ENCODE results near the gene MCC. TPM values are rescaled to one million over a fixed set of nuclear protein-coding genes. Genes with fewer than 3 reads are reported as not detected.

Gene MCC
- total and polyA plus RNA-seq, 2 of the 4 experiments (the other 2 are of a cell fraction): 5.0 to 20.6 TPM

DNA sequence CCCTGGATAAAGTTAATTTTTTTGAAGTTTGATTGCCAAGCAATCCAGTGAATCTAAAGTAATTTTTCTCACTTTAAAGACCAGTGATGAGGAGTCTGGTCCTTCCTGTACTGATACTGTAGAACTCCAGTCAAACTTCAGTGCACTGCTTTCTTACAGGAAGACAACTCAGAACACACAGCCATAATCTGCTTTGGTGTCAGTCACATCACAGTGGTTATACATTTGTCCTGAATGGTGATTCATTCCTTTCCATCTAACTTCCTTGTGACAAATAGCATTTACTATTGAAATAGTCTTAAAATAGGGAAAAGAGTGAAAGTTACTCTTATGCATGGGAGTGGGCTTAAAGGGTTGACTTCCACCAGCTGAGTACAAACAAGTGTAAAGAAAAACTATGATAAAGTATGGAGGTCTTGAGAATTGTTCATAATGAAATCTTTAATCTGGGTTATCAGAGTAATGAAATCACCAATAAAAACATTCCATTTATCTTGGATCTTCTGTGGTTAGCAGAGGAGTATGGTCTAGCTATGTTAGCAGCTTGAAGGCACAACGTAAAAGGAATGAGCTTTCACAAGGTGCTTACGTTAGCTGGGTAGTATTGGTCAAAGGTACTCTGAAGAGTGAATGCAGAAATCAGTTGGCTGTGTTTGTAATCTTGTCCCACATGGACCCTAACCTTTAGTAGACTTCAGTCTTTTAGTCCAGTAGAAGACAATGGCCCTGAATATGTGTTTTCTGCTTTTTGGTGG, 470.2 kb downstream of the MCC start:
- CTCF ChIA-PET: no interaction called here
- no peak overlapping the region for H2BK15ac ChIP-seq (ENCODE audit: low read depth, low read length)
- no peak overlapping the region for H2AK5ac ChIP-seq (ENCODE audit: low read depth, low read length)
- peaks cover 6% of the 10 kb centered on the region for H3K9me1 ChIP-seq (ENCODE audit: insufficient read depth, low read length)
- no peak overlapping the region for H3K9ac ChIP-seq (ENCODE audit: low read depth, low read length)
- no peak overlapping the region for H4K5ac ChIP-seq (ENCODE audit: low read depth, low read length)
- POLR2A ChIA-PET (ENCODE audit: unreplicated experiment): no interaction called here
- H3K36me3 ChIP-seq (ENCODE audit: control insufficient read depth, insufficient read depth, low read length): peaks cover 11% of the 10 kb centered on the region
- no peak for ATAC-seq (ENCODE audit: low read depth)
- DNase-seq: no peak
- H4K91ac ChIP-seq (ENCODE audit: insufficient read depth, low read depth, low read length): no peak overlapping the region
- no peak overlapping the region for H3K27ac ChIP-seq (ENCODE audit: insufficient read depth, low read length)
- in situ Hi-C loops (cut with MboI; ENCODE audit: low sequenced_read_pairs): no loop called here
- WGBS, 2 experiments (ENCODE audit: extremely low coverage in 2 of 2, insufficient read length in 1 of 2): no CpG with 5 or more reads among the region's 2 CpGs
- H4K8ac ChIP-seq (ENCODE audit: low read depth in 2 of 2, low read length in 2 of 2): no peak overlapping the region
- H3K79me1 ChIP-seq (ENCODE audit: low read depth in 1 of 2, low read length in 2 of 2): peaks cover 12 to 34% of the 10 kb centered on the region in 2 experiments; a peak in 3 of 4 replicates
- no peak overlapping the region; the same call in 1 of the 2 replicates for H3K18ac ChIP-seq (ENCODE audit: low read depth, low read length)
- no peaks in the 10 kb centered on the region for H4K20me1 ChIP-seq (ENCODE audit: insufficient read depth, low read length)
- no peaks in the 10 kb centered on the region for H3K27me3 ChIP-seq (ENCODE audit: control insufficient read depth, insufficient read depth, low read length)
- no peak overlapping the region for H3K23ac ChIP-seq (ENCODE audit: low read depth, low read length)
- no TSS peak for BruUV-seq (replicated peaks)
- intact Hi-C loops (cut with micrococcal nuclease): no loop called here
- no peak overlapping the region for H2BK5ac ChIP-seq (ENCODE audit: low read depth, low read length, poor library complexity, severe bottlenecking)
- H3K56ac ChIP-seq (ENCODE audit: extremely low read depth, insufficient read depth, low read length): no peak overlapping the region
- H2BK20ac ChIP-seq (ENCODE audit: low read depth, low read length): peak overlapping the region; percentile 31
- H3K4me1 ChIP-seq (ENCODE audit: control insufficient read depth, insufficient read depth, low read length): peaks cover 7% of the 10 kb centered on the region
- dilution Hi-C loops (cut with HindIII; ENCODE audit: low sequenced_read_pairs, unreplicated experiment): no loop called here
- no peak overlapping the region for H3K4me2 ChIP-seq (ENCODE audit: low read depth, low read length)
- no peak overlapping the region for H3K4me3 ChIP-seq (ENCODE audit: insufficient read depth, low read depth, low read length)
- no peak for TF ChIP-seq MXI1 (IDR thresholded peaks at IDR 0.05; ENCODE audit: borderline replicate concordance, low read depth, low read length)
- no peak for TF ChIP-seq POLR2A (IDR thresholded peaks at IDR 0.05; ENCODE audit: low read depth, low read length)
- TF ChIP-seq BHLHE40 (IDR thresholded peaks at IDR 0.05; ENCODE audit: low read depth, low read length): no peak
- TF ChIP-seq NFE2L2 (IDR thresholded peaks at IDR 0.05; ENCODE audit: low read depth, low read length): no peak
- TF ChIP-seq RCOR1 (IDR thresholded peaks at IDR 0.05; ENCODE audit: insufficient replicate concordance, low read length): no peak
- TF ChIP-seq ELK1 (IDR thresholded peaks at IDR 0.05; ENCODE audit: borderline replicate concordance, low read depth, low read length): no peak
- no peak for TF ChIP-seq FOS (IDR thresholded peaks at IDR 0.05; ENCODE audit: low read depth, low read length)
- no peak for TF ChIP-seq MAFK (IDR thresholded peaks at IDR 0.05; ENCODE audit: low read depth, low read length)
- TF ChIP-seq, protein P1, sequence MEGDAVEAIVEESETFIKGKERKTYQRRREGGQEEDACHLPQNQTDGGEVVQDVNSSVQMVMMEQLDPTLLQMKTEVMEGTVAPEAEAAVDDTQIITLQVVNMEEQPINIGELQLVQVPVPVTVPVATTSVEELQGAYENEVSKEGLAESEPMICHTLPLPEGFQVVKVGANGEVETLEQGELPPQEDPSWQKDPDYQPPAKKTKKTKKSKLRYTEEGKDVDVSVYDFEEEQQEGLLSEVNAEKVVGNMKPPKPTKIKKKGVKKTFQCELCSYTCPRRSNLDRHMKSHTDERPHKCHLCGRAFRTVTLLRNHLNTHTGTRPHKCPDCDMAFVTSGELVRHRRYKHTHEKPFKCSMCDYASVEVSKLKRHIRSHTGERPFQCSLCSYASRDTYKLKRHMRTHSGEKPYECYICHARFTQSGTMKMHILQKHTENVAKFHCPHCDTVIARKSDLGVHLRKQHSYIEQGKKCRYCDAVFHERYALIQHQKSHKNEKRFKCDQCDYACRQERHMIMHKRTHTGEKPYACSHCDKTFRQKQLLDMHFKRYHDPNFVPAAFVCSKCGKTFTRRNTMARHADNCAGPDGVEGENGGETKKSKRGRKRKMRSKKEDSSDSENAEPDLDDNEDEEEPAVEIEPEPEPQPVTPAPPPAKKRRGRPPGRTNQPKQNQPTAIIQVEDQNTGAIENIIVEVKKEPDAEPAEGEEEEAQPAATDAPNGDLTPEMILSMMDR (conservative IDR thresholded peaks at IDR 0.05; ENCODE audit: low read depth, low read length): no peak
- TF ChIP-seq RAD21 (IDR thresholded peaks at IDR 0.05; ENCODE audit: low read length): no peak
- TF ChIP-seq, protein P2, sequence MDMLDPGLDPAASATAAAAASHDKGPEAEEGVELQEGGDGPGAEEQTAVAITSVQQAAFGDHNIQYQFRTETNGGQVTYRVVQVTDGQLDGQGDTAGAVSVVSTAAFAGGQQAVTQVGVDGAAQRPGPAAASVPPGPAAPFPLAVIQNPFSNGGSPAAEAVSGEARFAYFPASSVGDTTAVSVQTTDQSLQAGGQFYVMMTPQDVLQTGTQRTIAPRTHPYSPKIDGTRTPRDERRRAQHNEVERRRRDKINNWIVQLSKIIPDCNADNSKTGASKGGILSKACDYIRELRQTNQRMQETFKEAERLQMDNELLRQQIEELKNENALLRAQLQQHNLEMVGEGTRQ (IDR thresholded peaks at IDR 0.05; ENCODE audit: low read depth, low read length): no peak
- no peak for TF ChIP-seq RFX5 (IDR thresholded peaks at IDR 0.05; ENCODE audit: low read depth, low read length)
- no peak for TF ChIP-seq CEBPB (IDR thresholded peaks at IDR 0.05; ENCODE audit: low read depth, low read length)
- TF ChIP-seq CHD1 (IDR thresholded peaks at IDR 0.05; ENCODE audit: low read depth, low read length): no peak
- TF ChIP-seq SMC3 (IDR thresholded peaks at IDR 0.05; ENCODE audit: low read depth, low read length): no peak
- TF ChIP-seq MAZ (IDR thresholded peaks at IDR 0.05; ENCODE audit: borderline replicate concordance, low read depth, low read length): no peak
- no peak overlapping the region for H3K14ac ChIP-seq (replicated peaks; ENCODE audit: low read depth, low read length)
- H2BK120ac ChIP-seq (ENCODE audit: low read depth, low read length): no peak overlapping the region
- H2AK9ac ChIP-seq (replicated peaks; ENCODE audit: low read depth, low read length, poor library complexity): no peak overlapping the region
- no peak overlapping the region for H3K4ac ChIP-seq (ENCODE audit: low read depth, low read length)
- H3K9me3 ChIP-seq (ENCODE audit: control insufficient read depth, insufficient read depth, low read length): no peaks in the 10 kb centered on the region
- no peak overlapping the region for H2AFZ ChIP-seq (replicated peaks; ENCODE audit: low read length, poor library complexity)
